WTC11 (cell line): ENCODE measurements around the gene FRMD4A.

Source experiments
- CREM ChIP-seq: sonication (generic); formaldehyde crosslinking; IDR thresholded peaks from 2 replicates; pipeline ENCODE4 v1.8.1; 2022; ENCODE audit warnings: mild to moderate bottlenecking, missing genetic modification reagents, moderate library complexity
- NR2C2 ChIP-seq: sonication (generic); formaldehyde crosslinking; IDR thresholded peaks from 2 replicates; pipeline ENCODE4 v1.8.0; 2022; ENCODE audit warnings: mild to moderate bottlenecking, missing genetic modification reagents
- USF2 ChIP-seq: sonication (generic); formaldehyde crosslinking; IDR thresholded peaks from 2 replicates; pipeline ENCODE4 v1.8.1; 2023; ENCODE audit warnings: mild to moderate bottlenecking, missing genetic modification reagents, moderate library complexity
- ZNF232 ChIP-seq: sonication (generic); formaldehyde crosslinking; IDR thresholded peaks from 2 replicates; pipeline ENCODE4 v1.8.0; 2022; ENCODE audit warnings: mild to moderate bottlenecking, missing genetic modification reagents
- TF ChIP-seq, protein P1 (sequence below): fragments of 200-600 bp; IDR thresholded peaks from 2 replicates; pipeline ENCODE4 v1.8.0; 2022; ENCODE audit warnings: antibody characterized with exemption

DNA sequence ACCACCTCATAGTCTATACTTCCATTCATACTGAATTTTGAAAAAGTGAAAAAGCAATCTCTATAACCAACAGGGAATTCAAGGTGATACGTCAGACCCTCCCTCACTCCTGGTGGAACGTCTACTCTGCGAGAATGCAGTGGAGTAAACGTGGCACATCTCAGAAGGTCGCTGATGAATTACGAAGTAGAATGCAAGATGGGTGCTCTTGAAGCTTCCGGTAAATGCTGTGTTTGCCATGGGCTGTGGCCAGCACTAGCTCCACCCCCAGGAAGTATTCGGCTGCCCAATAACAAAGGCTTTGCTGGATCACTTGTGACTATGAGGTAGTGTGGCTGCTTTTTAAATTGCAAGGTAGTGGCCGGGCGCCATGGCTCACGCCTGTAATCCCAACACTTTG lies 517.9 kb downstream of the FRMD4A start:
- TF ChIP-seq, protein P1, sequence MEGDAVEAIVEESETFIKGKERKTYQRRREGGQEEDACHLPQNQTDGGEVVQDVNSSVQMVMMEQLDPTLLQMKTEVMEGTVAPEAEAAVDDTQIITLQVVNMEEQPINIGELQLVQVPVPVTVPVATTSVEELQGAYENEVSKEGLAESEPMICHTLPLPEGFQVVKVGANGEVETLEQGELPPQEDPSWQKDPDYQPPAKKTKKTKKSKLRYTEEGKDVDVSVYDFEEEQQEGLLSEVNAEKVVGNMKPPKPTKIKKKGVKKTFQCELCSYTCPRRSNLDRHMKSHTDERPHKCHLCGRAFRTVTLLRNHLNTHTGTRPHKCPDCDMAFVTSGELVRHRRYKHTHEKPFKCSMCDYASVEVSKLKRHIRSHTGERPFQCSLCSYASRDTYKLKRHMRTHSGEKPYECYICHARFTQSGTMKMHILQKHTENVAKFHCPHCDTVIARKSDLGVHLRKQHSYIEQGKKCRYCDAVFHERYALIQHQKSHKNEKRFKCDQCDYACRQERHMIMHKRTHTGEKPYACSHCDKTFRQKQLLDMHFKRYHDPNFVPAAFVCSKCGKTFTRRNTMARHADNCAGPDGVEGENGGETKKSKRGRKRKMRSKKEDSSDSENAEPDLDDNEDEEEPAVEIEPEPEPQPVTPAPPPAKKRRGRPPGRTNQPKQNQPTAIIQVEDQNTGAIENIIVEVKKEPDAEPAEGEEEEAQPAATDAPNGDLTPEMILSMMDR: no peak
- TF ChIP-seq USF2 (CRISPR knock-in tag) (no peak), CREM (CRISPR knock-in tag) (no peak), NR2C2 (CRISPR knock-in tag) (no peak), ZNF232 (CRISPR knock-in tag) (no peak)
